K562 treated with DMSO at 1 percent for 48 hours (cell line): ENCODE data around the gene CLCA2. TPM values are rescaled to one million over a fixed set of nuclear protein-coding genes. Genes with fewer than 3 reads are reported as not detected.

Experiments
- total RNA-seq: library from RNA; unstranded; fragments of 300-600 nt; gene quantifications from 2 replicates; pipeline ENCODE4 v1.2.3, GENCODE V29; 2022; ENCODE audit warnings: low replicate concordance; ENCODE audit errors: extremely low read depth

CLCA2 gene
- not detected in 2 replicates for total RNA-seq

DNA sequence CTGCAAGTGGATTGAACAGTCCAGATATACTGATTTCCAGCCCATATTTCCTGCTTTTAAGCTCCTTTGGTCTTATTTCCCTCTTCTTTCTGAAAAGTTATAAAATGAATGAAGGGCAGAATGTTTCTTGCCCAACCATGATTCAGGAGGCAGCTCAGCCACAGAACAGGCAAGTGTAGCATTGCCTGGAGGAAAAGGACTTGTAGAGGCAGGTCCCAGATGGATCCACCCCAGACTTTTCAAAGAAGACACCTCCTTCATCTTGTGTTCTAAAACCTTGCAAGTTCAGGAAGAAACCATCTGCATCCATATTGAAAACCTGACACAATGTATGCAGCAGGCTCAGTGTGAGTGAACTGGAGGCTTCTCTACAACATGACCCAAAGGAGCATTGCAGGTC, at the start of gene CLCA2:
CLCA2 (plus strand) TSS at position 299 of the 400 bp plus-strand sequence; CDS start at position 376, 77 bp downstream.

GRCh38 chr1:86395751-86396497, 28.0 kb upstream of the CLCA2 start, which contains the start of gene ODF2L:
Gene ODF2L (minus strand): TSS chr1:86396323. CDS start chr1:86387027, 9,296 bp downstream.

DNA sequence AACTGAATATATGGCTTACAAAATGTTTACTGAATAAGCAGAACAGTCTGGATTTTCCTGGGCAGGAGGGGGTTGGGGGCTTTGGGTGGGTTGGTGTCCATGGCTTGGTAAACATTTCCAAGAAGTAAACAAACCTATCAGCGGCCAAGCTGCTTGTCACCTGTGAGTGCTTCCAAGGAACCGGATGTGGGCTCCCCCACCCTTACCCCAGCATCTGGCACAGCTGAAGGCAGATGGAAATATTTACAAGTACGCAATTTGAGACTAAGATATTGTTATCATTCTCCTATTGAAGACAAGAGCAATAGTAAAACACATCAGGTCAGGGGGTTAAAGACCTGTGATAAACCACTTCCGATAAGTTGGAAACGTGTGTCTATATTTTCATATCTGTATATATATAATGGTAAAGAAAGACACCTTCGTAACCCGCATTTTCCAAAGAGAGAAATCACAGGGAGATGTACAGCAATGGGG, 44.6 kb downstream of the CLCA2 start, which contains the start of gene CLCA1:
CLCA1 (plus strand) TSS at position 427 of the 477 bp plus-strand sequence; CDS start at position 472, 45 bp downstream.

Other genes starting within 250 kb of the CLCA2 start
- not detected in 2 replicates for gene ODF2L, start 27.8 kb upstream of the CLCA2 start, total RNA-seq
- not detected in 2 replicates for gene CLCA1, start 44.8 kb downstream of the CLCA2 start, total RNA-seq
- not detected in 2 replicates for gene CLCA4, start 122.9 kb downstream of the CLCA2 start, total RNA-seq